CMK (cell line): ENCODE results near the gene FSTL4.

ENCODE experiments used
- DNase-seq: peaks from one replicate; pipeline ENCODE4 v3.0.0-alpha.2; 2010; ENCODE audit warnings: low read depth

Gene FSTL4

DNA sequence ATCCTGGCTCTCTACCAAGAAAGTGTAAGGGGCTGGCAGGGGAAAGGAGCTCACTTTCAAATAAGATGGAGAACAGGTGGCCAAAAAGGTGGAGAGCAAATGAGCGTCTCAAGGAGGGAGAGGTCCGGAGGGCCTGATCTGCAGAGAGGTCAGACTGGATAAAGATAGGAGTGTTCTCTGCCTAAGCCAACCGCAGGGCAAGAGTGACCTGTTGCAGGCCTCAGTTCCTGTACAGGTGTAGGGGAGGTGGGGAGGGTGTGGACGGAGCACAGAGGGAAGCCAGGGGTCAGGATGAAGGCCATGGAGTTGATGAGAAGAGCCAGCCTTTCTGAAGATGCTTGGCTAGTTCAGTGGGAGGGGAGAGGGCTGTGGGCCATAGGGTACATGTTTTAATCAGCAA lies 320.8 kb downstream of the FSTL4 start:
- no peak for DNase-seq

DNA sequence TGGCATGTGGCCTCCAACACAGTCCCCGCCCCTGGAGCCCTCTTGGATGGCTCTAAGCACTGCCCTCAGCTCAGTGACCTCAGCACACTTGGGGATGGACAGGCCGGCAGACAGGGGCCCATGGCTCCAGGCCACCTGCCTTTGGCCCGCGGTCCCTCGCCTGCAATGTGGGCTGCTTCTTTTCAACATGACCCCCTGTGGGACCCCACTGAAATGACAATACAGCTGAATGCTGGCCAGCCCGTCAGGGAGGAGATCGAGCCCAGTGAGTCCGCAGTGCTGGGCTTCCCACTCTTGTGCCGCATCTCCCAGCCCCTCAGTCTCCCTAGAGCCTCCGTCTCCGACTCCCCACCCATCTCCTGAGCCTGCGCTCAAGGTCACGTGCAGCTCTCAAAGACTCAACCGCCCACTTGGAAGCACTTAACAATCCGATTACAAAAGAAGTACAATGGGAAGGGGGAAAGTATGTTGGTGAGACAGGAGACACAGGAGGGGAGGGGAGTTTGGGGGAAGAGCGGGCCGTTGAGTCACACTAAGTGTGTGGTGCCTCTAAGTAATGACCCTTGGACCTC lies 321.6 kb downstream of the FSTL4 start:
- DNase-seq, result no peak

DNA sequence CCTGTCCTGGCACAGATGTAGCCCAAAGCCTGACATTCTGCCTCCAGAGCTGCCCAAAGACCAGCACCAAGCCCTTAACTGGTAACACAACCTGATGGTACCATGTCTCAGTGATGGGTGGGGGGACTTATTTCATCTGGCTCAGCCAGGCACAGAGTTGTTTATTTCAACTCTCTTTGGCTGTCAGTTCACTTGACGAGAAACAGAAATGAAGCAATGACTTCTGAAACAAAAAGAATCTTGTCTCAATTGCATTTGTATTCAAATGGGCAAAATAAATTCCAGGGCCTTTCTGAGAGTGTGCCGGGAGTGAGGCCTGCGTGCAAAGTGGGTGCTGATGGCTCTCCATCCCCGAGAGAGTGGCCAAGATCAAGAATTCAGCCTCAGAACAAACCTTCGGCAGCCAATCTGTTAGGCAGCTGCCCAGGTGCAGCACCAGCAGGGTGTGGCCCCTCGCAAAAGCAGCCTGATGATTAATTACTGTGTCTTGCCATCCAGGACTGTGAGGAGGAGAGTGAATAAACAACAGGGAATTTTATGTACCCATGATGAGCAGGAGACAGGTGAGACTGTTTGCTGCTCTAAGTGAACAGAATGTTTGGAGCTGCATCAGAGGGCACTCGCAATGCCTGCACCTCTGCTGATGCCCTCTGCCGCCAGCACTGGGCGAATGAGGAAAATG lies 322.5 kb downstream of the FSTL4 start:
- DNase-seq, result no peak

DNA sequence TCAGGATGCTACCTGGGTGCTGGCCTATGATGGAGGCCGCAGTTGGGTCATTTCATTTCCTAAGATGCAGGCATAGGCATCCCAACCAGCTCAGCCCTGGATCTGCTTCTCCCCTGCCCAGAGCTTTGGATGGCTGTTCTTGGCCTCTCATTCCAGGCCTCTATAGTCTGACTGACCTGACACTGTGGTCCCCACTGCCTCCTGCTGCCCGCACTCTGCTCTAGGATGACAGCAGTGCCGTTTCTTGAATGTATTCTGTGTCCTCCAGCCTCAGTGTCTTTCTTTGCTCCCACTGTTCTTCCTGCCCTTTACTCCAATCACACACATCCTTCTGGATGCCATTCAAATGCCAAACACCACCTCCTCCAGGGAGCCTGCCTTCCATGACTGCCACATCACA lies 324.8 kb downstream of the FSTL4 start:
- DNase-seq, result no peak

DNA sequence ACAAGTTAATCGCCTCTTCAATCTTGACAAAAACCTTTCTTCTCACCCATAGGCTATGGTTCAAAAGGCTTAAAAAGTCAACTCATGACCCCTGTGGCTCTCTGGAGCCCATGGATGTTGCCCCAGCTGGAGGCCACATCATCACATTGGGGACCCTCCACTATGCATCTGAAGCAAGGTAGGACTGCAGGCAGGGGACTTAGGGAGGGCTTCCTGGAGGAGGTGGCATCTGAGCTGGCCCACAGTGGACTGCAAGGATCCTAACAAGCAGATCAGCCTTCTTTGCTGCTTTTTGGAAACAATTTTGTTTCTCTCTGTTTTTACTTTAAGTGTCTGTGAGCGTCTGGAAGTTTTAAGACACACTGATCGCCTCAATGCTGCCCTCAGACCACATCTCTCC lies 325.9 kb downstream of the FSTL4 start:
- no peak for DNase-seq

DNA sequence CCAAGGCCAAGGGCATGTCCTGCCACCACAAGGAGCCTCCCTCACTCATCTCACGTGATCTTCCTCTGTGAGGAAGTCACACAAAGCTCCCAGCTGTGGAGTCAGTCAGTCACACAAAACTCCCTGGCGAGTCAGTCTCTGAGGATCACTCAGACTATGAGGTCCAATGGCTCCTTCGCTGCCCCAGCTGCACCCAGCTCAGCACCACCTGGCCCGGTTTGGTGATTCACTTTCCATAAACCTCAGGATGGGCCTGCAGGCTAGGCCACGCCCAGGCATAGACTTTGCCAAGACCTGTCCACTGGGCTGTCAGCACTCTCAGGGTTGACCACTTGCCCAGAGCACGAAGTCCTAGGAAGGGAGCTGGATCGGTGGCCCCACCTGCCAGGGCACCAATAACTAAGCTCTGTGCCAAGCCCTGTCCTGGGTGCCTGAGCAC lies 326.7 kb downstream of the FSTL4 start:
- DNase-seq, result no peak

DNA sequence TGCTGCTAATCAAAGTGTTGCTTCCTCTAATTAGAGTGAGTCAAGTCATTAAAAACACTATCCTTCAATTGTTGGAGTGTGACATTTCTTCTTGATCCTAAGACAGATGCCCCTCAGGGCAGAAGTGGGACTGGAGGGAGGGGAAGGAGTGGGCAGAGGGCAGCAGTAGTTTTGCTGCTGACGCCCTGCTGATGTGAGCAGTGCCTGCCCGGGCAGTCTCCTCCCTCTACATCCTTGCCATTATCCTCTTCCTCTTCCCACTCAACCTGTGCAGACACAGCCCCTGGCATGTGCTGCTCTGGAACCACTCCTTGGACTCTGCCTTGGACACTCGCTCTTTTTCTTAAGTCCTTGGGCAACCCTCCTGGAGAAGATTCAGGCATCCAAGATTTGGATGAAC lies 328.0 kb downstream of the FSTL4 start:
- DNase-seq, result no peak

DNA sequence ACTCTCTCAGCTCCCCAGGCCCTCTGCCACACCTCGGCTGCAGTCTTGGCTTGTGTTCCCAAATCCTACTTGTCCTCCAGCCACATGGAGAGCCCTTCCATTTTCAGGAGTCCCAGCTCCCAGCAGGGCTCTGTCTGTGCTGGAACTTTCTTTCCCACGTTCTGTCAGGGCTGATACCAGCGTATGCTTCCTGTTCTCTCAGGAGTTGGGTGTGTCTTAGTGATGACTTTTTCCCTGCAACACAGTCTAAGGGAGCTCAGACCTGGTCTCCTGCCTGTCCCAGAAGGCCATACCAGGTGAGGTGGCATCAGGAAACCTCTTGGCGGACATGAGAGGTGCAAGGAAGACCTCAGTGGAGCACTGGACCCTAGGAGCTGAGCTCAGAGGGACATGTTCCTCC lies 334.0 kb downstream of the FSTL4 start:
- DNase-seq, result no peak

DNA sequence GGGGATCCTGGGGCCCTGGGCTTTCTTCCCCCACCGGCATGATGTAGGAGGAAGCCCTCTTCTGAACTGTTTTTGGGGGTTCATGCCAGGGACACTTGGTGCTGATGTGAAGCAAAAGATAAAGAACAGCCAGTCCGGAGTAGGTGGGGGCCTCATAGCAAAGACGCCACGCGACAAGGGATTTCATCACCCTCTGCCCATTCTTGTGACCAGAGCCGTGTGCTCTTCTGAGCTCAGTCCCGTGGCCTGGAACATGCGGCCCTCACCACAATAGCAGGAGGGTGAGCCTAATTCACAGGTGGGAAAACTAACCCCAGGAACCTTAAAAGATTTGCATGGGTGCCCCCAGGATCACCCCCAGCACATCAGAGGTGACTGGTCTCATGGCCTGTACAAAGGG lies 334.6 kb downstream of the FSTL4 start:
- DNase-seq, result no peak

DNA sequence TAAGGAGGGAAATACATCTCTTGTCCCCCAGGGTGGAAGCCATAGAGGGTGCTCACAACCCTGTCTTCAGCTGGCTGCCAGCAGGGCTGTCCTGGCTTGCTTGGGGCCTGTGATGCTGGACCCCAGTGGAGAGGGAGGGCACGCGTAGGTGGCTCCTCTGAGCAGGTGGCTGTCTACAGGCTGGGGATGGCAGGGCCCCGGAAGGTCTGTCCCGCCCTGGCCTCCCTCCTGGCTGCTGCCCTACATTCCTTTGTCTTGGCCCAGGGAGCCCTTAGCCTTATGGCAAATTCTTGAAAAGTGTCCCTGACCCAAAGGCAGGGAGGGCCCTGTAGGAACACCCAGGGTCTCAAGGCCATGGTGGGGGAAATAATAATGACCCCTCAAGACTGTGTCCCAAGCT lies 336.2 kb downstream of the FSTL4 start:
- DNase-seq, result no peak

DNA sequence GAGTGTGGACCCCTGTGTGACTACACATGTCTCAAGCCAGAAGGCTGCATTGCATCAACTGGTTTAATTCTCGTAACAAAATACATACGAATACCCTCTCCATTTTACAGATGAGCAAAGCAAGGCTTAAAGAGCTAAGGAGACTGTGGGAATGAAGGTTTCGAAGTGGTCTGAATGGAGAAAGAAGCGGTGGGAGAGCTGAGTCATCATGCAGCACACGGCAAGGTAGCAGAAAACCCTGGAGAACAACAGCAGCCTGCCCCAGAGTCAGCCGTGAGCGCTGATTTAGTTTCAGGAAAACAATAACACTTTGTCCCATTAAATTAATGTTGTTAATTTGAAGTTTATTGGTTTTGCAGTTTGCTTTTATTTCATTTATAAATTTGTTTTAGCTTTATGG lies 336.7 kb downstream of the FSTL4 start:
- no peak for DNase-seq

DNA sequence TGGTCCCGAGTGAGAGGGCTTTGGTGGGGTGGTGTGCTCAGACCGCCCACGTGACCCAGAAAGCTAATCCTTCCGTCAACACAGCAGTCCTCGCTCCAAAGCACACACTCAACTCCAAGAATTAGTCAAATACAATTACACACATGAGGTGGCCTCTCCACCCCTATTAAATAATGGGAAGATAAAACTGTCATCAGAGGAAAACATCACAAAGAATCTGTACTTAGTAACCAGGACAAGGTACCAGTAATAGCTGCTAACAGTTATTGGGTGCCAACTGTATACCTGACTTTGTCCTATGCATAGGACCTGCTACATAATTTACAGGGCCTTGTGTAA lies 337.8 kb downstream of the FSTL4 start:
- DNase-seq, result no peak

DNA sequence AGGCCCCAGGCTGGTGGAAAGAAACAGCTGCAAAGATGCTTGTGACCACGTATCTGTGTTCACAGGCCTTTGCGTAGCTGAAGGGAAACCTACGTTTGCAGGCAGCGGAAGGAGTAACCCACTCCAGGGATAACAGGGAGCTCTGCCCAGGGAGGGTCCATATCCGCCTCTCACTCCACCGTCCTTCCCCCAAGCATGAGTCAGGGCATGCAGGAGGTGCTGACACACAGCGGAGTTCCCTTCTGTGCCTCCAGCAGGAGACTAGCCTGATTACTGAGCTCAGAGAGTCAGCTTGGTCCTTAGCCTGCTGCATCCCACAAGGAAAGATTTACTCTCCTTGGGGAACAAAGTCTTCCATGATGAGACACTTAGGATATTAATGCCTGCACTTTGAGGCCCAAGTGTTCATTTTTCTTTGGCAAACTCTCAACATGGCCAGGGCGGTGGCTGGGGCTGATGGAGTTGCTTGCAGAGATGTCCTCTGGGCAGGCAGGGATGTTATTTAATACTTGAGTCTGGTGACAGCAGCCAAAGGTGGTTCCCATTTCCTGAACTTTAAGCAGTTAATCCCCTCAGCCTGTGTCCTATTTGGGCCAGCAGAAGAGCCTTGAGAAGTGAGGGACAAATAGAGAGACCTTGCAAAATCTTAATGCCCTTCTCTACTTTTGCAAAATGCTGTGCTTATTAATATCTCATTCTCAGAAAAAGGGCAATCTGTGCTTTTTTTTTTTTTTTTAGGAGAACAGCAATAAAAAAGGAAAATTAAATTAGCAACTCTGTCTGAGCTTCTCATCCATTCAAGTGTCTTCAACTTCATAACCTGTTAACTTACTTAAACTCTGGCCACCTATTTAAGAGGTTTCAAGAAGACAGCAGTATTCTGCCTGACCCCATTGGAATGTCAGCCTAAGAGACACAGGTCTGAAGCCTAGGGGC lies 338.4 kb downstream of the FSTL4 start:
- DNase-seq, result no peak

DNA sequence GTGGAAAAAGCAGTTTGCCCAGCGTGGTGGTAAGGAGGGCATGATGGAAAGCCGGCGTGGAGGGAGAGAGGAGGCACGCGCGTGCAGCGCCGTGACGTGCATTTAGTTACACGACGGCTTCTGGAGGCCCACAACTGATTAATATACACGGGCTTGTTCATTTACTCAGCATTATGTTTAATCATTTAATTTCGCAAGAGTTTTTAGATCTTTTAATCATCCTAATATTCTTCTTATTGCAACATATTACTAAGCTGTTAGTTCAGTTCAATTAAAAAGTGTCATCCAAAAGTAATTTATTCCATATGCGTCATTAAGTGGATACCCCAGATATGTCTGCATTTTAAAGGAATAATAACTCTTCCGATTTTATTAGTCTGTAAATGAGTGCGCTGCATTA lies 340.0 kb downstream of the FSTL4 start:
- DNase-seq, result no peak

DNA sequence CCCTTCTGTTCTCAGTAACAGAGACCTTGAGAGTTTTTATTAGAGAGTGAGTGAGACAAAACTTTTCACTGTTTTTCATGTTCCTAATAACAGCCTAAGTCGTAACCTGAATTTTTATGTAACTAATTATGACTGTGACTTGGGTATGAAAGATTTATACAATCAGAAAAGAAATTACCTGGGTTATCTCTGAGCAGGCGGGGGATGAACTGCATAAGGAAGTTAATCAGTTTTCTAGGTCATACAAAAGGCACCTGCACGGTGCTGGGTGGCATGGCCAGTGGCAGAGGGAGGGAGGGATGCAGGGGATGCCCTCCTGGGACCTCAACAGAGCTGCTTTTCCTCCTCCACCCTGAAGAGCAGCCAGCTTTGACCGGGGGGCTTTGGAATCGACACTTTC lies 340.7 kb downstream of the FSTL4 start:
- DNase-seq, result no peak

DNA sequence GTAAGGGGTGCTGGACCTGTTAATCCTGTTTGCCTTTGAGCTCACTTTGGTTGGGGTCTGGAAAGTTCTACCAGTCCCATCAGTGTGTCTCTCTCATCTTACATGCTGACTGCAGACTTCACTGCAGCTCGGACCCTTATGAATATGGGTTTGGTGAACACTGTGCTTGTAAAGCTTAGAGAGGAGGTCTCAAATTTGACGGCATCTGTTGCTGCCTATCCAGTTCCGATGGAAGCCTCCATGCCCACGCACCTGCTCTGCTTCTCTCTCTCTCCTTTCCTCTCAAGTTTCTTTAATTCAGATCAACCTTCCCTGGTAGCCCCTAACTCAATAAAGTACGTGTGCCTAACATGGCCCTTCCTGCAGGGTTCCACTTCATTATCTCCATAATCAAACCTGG lies 342.6 kb downstream of the FSTL4 start:
- DNase-seq, result no peak

DNA sequence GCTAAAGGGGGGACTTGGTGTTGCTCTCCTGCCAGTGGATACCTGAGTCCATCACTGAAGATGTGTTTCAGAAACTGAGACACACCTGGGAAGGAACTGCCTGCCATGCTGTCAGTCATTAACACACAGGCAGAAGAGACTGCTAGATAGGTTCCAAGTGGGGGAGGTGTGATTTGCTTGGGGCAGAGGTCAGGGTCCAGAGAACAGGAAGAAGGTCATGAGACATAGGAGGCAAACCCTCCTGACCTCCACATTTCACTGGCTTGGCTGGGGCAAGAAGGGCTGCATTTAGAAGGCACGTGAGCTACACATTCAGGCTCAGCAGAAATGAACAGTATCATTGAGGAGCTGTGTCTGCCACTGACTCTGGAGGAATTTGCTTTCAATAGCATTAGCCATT lies 344.7 kb downstream of the FSTL4 start:
- no peak for DNase-seq

DNA sequence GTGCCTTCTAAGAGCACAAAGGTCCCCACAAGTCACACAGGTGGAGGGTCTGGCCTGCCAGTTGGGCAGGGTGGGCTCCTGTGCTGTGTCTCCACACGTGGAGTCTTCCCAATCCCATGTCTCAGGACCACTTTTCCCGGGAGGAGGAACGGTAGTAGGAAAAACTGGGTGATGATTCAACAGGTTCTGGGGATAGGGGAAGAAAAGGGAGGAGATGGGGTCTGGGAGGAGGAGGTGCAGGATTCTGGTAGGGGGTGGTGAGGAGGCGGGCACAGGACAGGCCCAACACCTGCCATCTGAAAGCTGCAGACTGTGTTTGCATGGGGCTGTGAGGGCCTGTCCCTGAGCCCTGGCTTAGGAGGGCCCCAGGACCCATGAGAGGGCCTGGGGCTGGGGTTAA lies 345.4 kb downstream of the FSTL4 start:
- DNase-seq, result no peak

DNA sequence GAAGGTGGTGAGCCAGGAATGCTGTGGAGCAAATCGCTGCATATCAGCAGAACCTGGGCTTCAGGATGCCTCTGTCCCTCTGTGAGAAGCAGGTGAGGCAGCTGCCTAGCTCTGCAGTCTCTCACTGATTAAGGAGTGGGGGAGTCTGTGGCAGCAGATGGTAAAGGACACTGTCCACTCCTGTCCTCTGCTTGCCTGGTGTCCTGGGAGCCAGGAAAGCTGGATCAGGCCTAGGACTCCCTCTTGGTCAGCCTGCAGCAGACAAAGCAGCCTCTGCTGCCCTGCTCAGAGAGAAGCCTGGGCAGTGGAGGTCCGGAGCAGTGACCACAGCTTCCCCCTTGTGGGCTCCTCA lies 345.8 kb downstream of the FSTL4 start:
- DNase-seq, result no peak

DNA sequence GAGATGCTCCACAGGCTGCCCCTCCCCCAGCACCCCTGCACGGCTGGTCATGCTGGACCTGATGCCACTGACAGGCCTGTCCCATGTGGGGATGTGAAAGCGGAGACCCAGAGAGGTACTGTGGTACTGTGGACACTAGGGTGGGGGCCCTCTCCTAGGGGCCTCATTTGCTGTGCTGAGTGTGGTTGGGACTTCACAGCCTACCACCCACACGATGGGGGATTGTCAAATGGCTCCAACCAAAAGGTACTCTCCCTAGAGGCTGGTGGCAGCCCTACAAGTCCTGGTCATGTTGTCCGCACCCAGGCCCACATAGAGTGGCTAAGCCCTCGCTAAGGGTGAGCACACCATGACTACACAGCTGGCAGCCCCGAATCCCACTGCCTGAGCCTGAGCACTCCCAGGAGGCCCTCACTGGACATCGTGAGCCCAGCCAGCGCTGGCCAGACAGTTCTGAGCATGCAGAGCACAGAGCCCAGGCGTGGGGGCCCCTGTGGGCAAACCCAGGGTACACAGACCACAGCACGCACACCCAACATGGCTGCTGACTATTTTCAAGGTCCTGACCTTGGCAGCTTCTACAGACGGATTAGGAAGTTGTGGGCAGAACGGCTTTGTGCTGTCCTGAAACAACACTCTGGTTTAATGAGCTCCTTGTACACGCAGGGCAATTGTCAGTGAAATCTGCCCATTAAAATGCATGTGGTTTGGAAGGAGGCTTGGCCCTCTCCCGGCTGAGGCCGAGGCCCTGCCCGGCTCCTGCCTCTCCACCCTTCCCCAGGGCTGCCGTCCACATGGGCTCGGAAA lies 346.4 kb downstream of the FSTL4 start:
- no peak for DNase-seq

DNA sequence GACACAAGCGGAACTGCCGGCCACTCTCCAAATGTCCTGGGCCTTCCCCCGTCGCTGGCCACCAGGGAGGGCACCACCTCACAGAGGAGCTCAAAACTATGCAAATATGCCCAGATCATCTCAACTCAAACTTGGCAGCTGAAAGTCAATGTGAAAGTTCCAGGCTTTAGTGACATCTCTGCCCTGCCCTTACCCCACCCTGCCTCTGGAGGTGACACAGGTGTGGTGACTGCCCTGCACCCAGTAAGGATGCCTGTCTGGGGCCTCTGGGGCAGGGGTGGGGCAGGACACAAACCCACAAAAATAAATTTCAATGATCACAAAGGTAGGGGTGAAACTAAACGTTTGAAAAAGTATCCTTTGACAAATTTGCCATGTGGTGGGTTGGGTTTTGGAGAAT lies 347.1 kb downstream of the FSTL4 start:
- DNase-seq, result no peak

DNA sequence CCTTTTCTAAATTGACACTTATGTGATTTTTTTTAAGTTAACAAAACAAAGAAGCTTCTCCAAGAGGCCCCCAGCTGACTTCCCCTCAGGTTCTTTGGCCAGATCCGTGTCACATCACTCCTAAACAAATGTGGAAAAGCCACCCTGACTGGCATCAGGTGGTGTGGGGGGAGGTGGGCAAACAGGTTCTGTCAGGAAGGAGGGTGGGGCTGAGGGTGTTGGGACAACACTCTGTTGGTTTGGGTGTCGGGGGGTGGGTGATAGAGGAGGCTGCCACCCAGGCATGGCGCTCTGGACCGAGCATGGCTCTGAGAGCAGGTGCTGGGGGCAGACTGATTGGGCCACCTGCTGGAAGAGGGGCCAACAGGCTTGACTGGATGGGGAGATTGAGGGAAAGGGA lies 349.7 kb downstream of the FSTL4 start:
- DNase-seq, result no peak

DNA sequence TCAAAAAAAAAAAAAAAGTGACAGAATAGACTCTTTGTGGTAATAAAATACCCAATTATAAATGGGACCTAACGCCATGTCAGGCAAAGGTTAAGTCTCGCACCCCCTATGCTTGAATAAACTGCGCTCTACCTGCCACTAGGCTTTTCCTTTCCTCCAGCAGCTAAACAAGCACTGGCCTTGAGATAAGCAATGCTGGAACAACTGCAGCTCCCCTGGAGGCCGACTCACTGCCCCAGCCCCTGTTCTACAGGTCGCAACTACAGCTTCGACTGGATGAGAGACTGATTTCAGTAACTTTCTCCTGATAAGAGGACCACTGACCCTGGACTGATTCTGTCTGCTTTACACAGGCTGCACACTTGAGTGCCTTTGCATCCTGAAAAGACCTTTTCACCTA lies 350.3 kb downstream of the FSTL4 start:
- DNase-seq, result no peak
